Inflammatory macrophage treated with lipopolysaccharide for 1 hour (primary cell): ENCODE measurements around the gene CNTNAP4.

Experiments used
- DNase-seq, 2 donors: peaks; one replicate each; pipeline ENCODE4 v3.0.0-alpha.2; 2020 to 2022

Gene CNTNAP4

GRCh38 chr16:76502063-76502462, 224.9 kb downstream of the CNTNAP4 start:
- DNase-seq: no peak

GRCh38 chr16:76502555-76502954, 225.4 kb downstream of the CNTNAP4 start:
- DNase-seq: no peak

- no peak for DNase-seq
Observed at GRCh38 chr16:76503091-76503490, 225.9 kb downstream of the CNTNAP4 start.

- DNase-seq: no peak
Observed at GRCh38 chr16:76511203-76511602, 234.0 kb downstream of the CNTNAP4 start.

GRCh38 chr16:76518781-76519180, 241.6 kb downstream of the CNTNAP4 start:
- DNase-seq: no peak

- no peak for DNase-seq
Observed at GRCh38 chr16:76524356-76524755, 247.2 kb downstream of the CNTNAP4 start.

- no peak for DNase-seq
Observed at GRCh38 chr16:76524769-76525168, 247.6 kb downstream of the CNTNAP4 start.

GRCh38 chr16:76527244-76527643, 250.0 kb downstream of the CNTNAP4 start:
- no peak for DNase-seq

GRCh38 chr16:76529120-76529519, 251.9 kb downstream of the CNTNAP4 start:
- DNase-seq: no peak

- no peak for DNase-seq
Observed at GRCh38 chr16:76531236-76531635, 254.0 kb downstream of the CNTNAP4 start.

GRCh38 chr16:76532188-76532973, 255.2 kb downstream of the CNTNAP4 start:
- no peak for DNase-seq

GRCh38 chr16:76539609-76540008, 262.4 kb downstream of the CNTNAP4 start:
- DNase-seq: no peak

GRCh38 chr16:76541070-76541469, 263.9 kb downstream of the CNTNAP4 start:
- no peak for DNase-seq

GRCh38 chr16:76565542-76565941, 288.3 kb downstream of the CNTNAP4 start:
- DNase-seq: no peak

- no peak for DNase-seq
Observed at GRCh38 chr16:76571755-76572154, 294.6 kb downstream of the CNTNAP4 start.

- no peak for DNase-seq
Observed at GRCh38 chr16:76573281-76573680, 296.1 kb downstream of the CNTNAP4 start.

- DNase-seq: no peak
Observed at GRCh38 chr16:76574651-76575050, 297.4 kb downstream of the CNTNAP4 start.

GRCh38 chr16:76576526-76576925, 299.3 kb downstream of the CNTNAP4 start:
- no peak for DNase-seq

GRCh38 chr16:76577003-76577402, 299.8 kb downstream of the CNTNAP4 start:
- no peak for DNase-seq

GRCh38 chr16:76579277-76579922, 302.2 kb downstream of the CNTNAP4 start:
- no peak for DNase-seq

- DNase-seq: no peak
Observed at GRCh38 chr16:76583466-76583865, 306.3 kb downstream of the CNTNAP4 start.

GRCh38 chr16:76583945-76584344, 306.7 kb downstream of the CNTNAP4 start:
- DNase-seq: no peak

- no peak for DNase-seq
Observed at GRCh38 chr16:76598498-76598897, 321.3 kb downstream of the CNTNAP4 start.

- no peak for DNase-seq
Observed at GRCh38 chr16:76607317-76607716, 330.1 kb downstream of the CNTNAP4 start.
